H9 (cell line): ENCODE data around the gene SLC1A4. TPM values are rescaled to one million over a fixed set of nuclear protein-coding genes. Genes with fewer than 3 reads are reported as not detected.

ENCODE experiments used
- DNase-seq: peaks from one replicate; pipeline ENCODE4 v3.0.0-alpha.2; 2017
- H2AFZ ChIP-seq: one replicate; pipeline ENCODE4 v1.6.1; 2013; ENCODE audit warnings: mild to moderate bottlenecking, low read length, control low read depth, moderate library complexity
- H2AK5ac ChIP-seq: 2 replicates; pipeline ENCODE4 v1.6.1; 2013; ENCODE audit warnings: low read length, control low read depth, mixed read lengths; ENCODE audit not compliant: insufficient read length
- H2BK120ac ChIP-seq: one replicate; pipeline ENCODE4 v1.6.1; 2013; ENCODE audit warnings: low read depth, mild to moderate bottlenecking, low read length, control low read depth, inconsistent platforms; ENCODE audit not compliant: poor library complexity, severe bottlenecking
- H2BK12ac ChIP-seq: 2 replicates; pipeline ENCODE4 v1.6.1; 2013; ENCODE audit warnings: low read length, control low read depth, mixed read lengths, low read depth; ENCODE audit not compliant: insufficient read length
- H2BK15ac ChIP-seq: 2 replicates; pipeline ENCODE4 v1.6.1; 2013; ENCODE audit warnings: low read depth, low read length, control low read depth
- H2BK20ac ChIP-seq: one replicate; pipeline ENCODE4 v1.6.1; 2013; ENCODE audit warnings: low read depth, mild to moderate bottlenecking, low read length, control low read depth, inconsistent platforms; ENCODE audit not compliant: poor library complexity, severe bottlenecking
- H2BK5ac ChIP-seq: 2 replicates; pipeline ENCODE4 v1.6.1; 2013; ENCODE audit warnings: low read length, control low read depth, mixed read lengths; ENCODE audit not compliant: insufficient read length
- H3K14ac ChIP-seq: 2 replicates; pipeline ENCODE4 v1.6.1; 2013; ENCODE audit warnings: low read length, control low read depth; ENCODE audit not compliant: insufficient read depth
- H3K18ac ChIP-seq: 2 replicates; pipeline ENCODE4 v1.6.1; 2013; ENCODE audit warnings: low read depth, mild to moderate bottlenecking, mixed read lengths, low read length, control low read depth; ENCODE audit not compliant: insufficient read length
- H3K23ac ChIP-seq: 2 replicates; pipeline ENCODE4 v1.6.1; 2013; ENCODE audit warnings: low read length, control low read depth, mixed read lengths, low read depth; ENCODE audit not compliant: insufficient read length
- H3K23me2 ChIP-seq: 2 replicates; pipeline ENCODE4 v1.6.1; 2013; ENCODE audit warnings: low read depth, mild to moderate bottlenecking, mixed read lengths, low read length, control low read depth; ENCODE audit not compliant: insufficient read length, poor library complexity, severe bottlenecking
- H3K27ac ChIP-seq: 2 replicates; pipeline ENCODE4 v1.5.1; 2013; ENCODE audit warnings: low read length, control low read depth, mixed read lengths, low read depth; ENCODE audit not compliant: insufficient read length
- H3K27me3 ChIP-seq: 2 replicates; pipeline ENCODE4 v1.6.1; 2013; ENCODE audit warnings: low read length, control low read depth, inconsistent platforms; ENCODE audit not compliant: insufficient read depth
- H3K4ac ChIP-seq: 2 replicates; pipeline ENCODE4 v1.6.1; 2013; ENCODE audit warnings: low read depth, mild to moderate bottlenecking, control low read depth, inconsistent platforms, low read length, moderate library complexity
- H3K4me1 ChIP-seq: 2 replicates; pipeline ENCODE4 v1.6.1; 2013; ENCODE audit warnings: low read length, control low read depth, inconsistent platforms; ENCODE audit not compliant: insufficient read depth
- H3K4me2 ChIP-seq: 2 replicates; pipeline ENCODE4 v1.6.1; 2013; ENCODE audit warnings: low read length, control low read depth, mixed read lengths; ENCODE audit not compliant: insufficient read length, insufficient read depth
- H3K56ac ChIP-seq: 2 replicates; pipeline ENCODE4 v1.6.1; 2013; ENCODE audit warnings: low read depth, mild to moderate bottlenecking, mixed read lengths, low read length, control low read depth; ENCODE audit not compliant: insufficient read length
- H3K79me1 ChIP-seq: 2 replicates; pipeline ENCODE4 v1.6.1; 2013; ENCODE audit warnings: low read depth, mild to moderate bottlenecking, moderate library complexity, low read length, control low read depth, inconsistent platforms; ENCODE audit not compliant: insufficient read depth, poor library complexity, severe bottlenecking
- H3K79me2 ChIP-seq: 2 replicates; pipeline ENCODE4 v1.6.1; 2013; ENCODE audit warnings: low read length, control low read depth, inconsistent platforms; ENCODE audit not compliant: insufficient read depth
- H3K9ac ChIP-seq: 2 replicates; pipeline ENCODE4 v1.6.1; 2013; ENCODE audit warnings: low read length, control low read depth, mixed read lengths; ENCODE audit not compliant: insufficient read length; ENCODE audit errors: extremely low read depth
- H3K9me3 ChIP-seq: one replicate; pipeline ENCODE4 v1.6.1; 2013; ENCODE audit warnings: low read depth, low read length, inconsistent platforms; ENCODE audit not compliant: control insufficient read depth
- H3T11ph ChIP-seq: one replicate; pipeline ENCODE4 v1.6.1; 2013; ENCODE audit warnings: mild to moderate bottlenecking, low read length, control low read depth, inconsistent platforms
- H4K20me1 ChIP-seq: one replicate; pipeline ENCODE4 v1.6.1; 2013; ENCODE audit not compliant: control insufficient read depth, insufficient read length, insufficient read depth
- H4K5ac ChIP-seq: 2 replicates; pipeline ENCODE4 v1.6.1; 2013; ENCODE audit warnings: low read depth, mild to moderate bottlenecking, mixed read lengths, low read length, control low read depth; ENCODE audit not compliant: insufficient read length
- H4K8ac ChIP-seq: replicated peaks from 2 replicates; pipeline ENCODE4 v1.6.1; 2013; ENCODE audit warnings: low read length, control low read depth, mixed read lengths, low read depth; ENCODE audit not compliant: insufficient read length
- H4K91ac ChIP-seq: 2 replicates; pipeline ENCODE4 v1.6.1; 2013; ENCODE audit warnings: low read depth, mild to moderate bottlenecking, moderate library complexity, mixed read lengths, low read length, control low read depth; ENCODE audit not compliant: insufficient read length
- H3K27ac Mint-ChIP-seq, 3 experiments: 2 replicates in 2 of 3; 3 replicates in 1 of 3; pipeline ENCODE4 v1.8.0; 2020 to 2021; ENCODE audit warnings: mixed read lengths in 3 of 3, mild to moderate bottlenecking in 1 of 3, moderate library complexity in 1 of 3
- H3K27me3 Mint-ChIP-seq: 2 replicates; pipeline ENCODE4 v1.8.0; 2021; ENCODE audit warnings: low read depth, mild to moderate bottlenecking, moderate library complexity, mixed read lengths
- H3K36me3 Mint-ChIP-seq, 3 experiments: 2 replicates in 2 of 3; 3 replicates in 1 of 3; pipeline ENCODE4 v1.8.0; 2020 to 2021; ENCODE audit warnings: low read depth in 3 of 3, mixed read lengths in 3 of 3; ENCODE audit not compliant: insufficient read depth in 1 of 3
- H3K4me1 Mint-ChIP-seq, 2 experiments: 2 replicates each; pipeline ENCODE4 v1.8.0; 2020; ENCODE audit warnings: mixed read lengths in 2 of 2
- H3K4me3 Mint-ChIP-seq, 2 experiments: 2 replicates in 1 of 2; 3 replicates in 1 of 2; pipeline ENCODE4 v1.8.0; 2020 to 2021; ENCODE audit warnings: mild to moderate bottlenecking in 2 of 2, mixed read lengths in 2 of 2, moderate library complexity in 1 of 2
- H3K9me3 Mint-ChIP-seq, 2 experiments: 2 replicates in 1 of 2; 3 replicates in 1 of 2; pipeline ENCODE4 v1.8.0; 2020; ENCODE audit warnings: mild to moderate bottlenecking in 2 of 2, mixed read lengths in 2 of 2, moderate library complexity in 1 of 2
- CTCF ChIP-seq: fragments of 200-600 bp; sonication (generic); conservative IDR thresholded peaks from 3 replicates; pipeline ENCODE4 v1.8.0; 2021; ENCODE audit warnings: antibody characterized with exemption, mild to moderate bottlenecking
- WGBS: extraction: QIAGEN DNeasy Blood & Tissue Kit; methylation state at CpG from one replicate; pipeline ENCODE4 v1.1.7; 2013; ENCODE audit warnings: missing lambda C conversion rate, low lambda C conversion rate, mixed read lengths; ENCODE audit not compliant: insufficient read length; ENCODE audit errors: extremely low coverage; 5-methylcytosine and 5-hydroxymethylcytosine counted together
- total RNA-seq: library from RNA; stranded (reverse); gene quantifications from 2 replicates; pipeline ENCODE4 v1.2.1, GENCODE V29; 2021

The SLC1A4 gene
- total RNA-seq, 1 experiment from 2014 or later, result 1.9 TPM

- Mint-ChIP-seq H3K9me3 (no peaks in the 10 kb centered on the region), H3K4me3 (no peak overlapping the region), H3K4me1 (peaks cover 7 to 8% of the 10 kb centered on the region in 2 experiments; a peak in 2 of 4 replicates), H3K36me3 (peaks cover 31 to 50% (median 46%) of the 10 kb centered on the region in 3 experiments; a peak in 6 of 7 replicates), H3K27me3 (no peaks in the 10 kb centered on the region), H3K27ac (peak overlapping the region in 2 of 3 experiments; percentile 22 to 75; a peak in 2 of 7 replicates)
- Histone ChIP-seq H3K4me2 (no peak overlapping the region), H4K5ac (no peak overlapping the region), H3K9ac (no peak overlapping the region), H2BK12ac (no peak overlapping the region), H3K14ac (no peak overlapping the region), H3K79me2 (peaks cover 5% of the 10 kb centered on the region; the same call in 1 of the 2 replicates), H3K18ac (no peak overlapping the region), H3K4ac (no peak overlapping the region), H2AFZ (no peak overlapping the region), H3K9me3 (no peaks in the 10 kb centered on the region), H3T11ph (no peak overlapping the region), H4K20me1 (peaks cover 2% of the 10 kb centered on the region), H2BK5ac (no peak overlapping the region), H2BK15ac (no peak overlapping the region), H4K8ac (no peak overlapping the region), H3K23ac (no peak overlapping the region), H2AK5ac (no peak overlapping the region), H3K56ac (no peak overlapping the region), H2BK20ac (no peak overlapping the region), H4K91ac (no peak overlapping the region), H2BK120ac (no peak overlapping the region), H3K27ac (no peak overlapping the region), H3K23me2 (no peaks in the 10 kb centered on the region), H3K27me3 (no peaks in the 10 kb centered on the region), H3K4me1 (no peaks in the 10 kb centered on the region), H3K79me1 (no peaks in the 10 kb centered on the region)
- WGBS, result no CpG with 5 or more reads among the region's 6 CpGs
- no peak for DNase-seq
- no peak for TF ChIP-seq CTCF
Measured at GRCh38 chr2:65069439-65069824, 80.2 kb downstream of the SLC1A4 start.
